ENCODE measurements around the gene TMIE. TPM values are rescaled to one million over a fixed set of nuclear protein-coding genes. Genes with fewer than 3 reads are reported as not detected.

TMIE gene
- total and polyA plus RNA-seq, 9 of the 15 experiments (the other 6 are each of a cell fraction or from before 2014, with no cell fraction given) = not detected

DNA sequence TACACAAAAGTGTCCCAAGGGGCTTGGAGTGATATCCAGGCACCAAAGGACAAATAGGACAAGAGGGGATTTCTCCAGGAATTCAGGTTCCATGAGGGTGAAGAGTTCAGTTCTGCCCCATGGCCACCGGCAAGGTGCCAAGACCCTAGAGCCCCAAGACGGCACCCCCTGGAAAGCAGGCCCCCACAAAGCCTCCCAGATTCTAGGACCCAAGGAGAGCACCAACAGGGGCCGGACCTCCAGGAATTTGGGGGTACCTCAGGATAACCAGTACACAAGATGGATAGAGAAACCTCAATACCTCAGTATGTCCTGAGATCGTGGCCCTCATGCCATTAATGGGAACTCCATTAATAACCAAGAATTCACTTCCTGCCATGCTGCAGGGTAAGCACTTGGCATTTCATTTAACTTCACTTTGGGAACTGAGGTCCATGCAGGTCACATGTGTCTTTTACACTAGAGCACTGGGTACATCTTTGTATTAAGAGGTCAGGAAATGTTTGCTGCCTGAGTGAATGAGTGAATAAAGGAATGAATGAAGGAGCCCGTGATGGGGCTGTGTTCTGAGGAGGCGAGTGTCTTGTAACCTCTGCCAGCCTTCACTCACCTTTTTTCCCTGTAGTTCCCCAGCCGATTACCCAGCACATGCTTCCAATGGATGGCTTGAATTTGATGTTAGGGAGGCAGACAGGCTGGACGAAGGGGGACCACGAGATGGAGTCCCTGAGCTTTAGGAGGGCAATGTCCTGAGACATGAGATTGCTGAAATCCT, 32.0 kb downstream of the TMIE start:
- WGBS (ENCODE audit: insufficient coverage, low coverage, missing lambda C conversion rate) = 3% methylated on average over 9 of the region's 9 CpGs
- Histone ChIP-seq H3K27me3 (ENCODE audit: control insufficient read depth in 2 of 2, insufficient read depth in 2 of 2, low read length in 2 of 2) (peaks cover 17 to 54% of the 10 kb centered on the region in 2 experiments), H4K20me1 (replicated peaks; ENCODE audit: control insufficient read depth, insufficient read depth, low read length) (peaks cover 6% of the 10 kb centered on the region; the same call in 1 of the 2 replicates), H3K4me2 (ENCODE audit: insufficient read depth, low read length) (no peak overlapping the region), H3K79me2 (ENCODE audit: control insufficient read depth, insufficient read depth, low read length) (no peaks in the 10 kb centered on the region), H3K9ac (ENCODE audit: insufficient read depth in 1 of 2, low read depth in 2 of 2, low read length in 2 of 2) (no peak overlapping the region), H2AFZ (ENCODE audit: low read depth, low read length) (no peak overlapping the region), H3K36me3 (ENCODE audit: control insufficient read depth, insufficient read depth, low read length) (no peaks in the 10 kb centered on the region), H3K4me3 (no peak overlapping the region), H3K9me1 (ENCODE audit: control insufficient read depth, insufficient read depth, low read length) (no peaks in the 10 kb centered on the region), H3K27ac (ENCODE audit: extremely low read depth, low read depth, low read length) (no peak overlapping the region), H3K4me1 (replicated peaks in 1 of 2; ENCODE audit: control insufficient read depth in 2 of 2, insufficient read depth in 2 of 2, low read length in 2 of 2) (no peaks in the 10 kb centered on the region), H3K9me3 (replicated peaks; ENCODE audit: control insufficient read depth, insufficient read depth, low read depth, low read length) (no peaks in the 10 kb centered on the region)
- peak; percentile 74 for FAIRE-seq
- peak; percentile 75 for ATAC-seq
- intact Hi-C loops (cut with micrococcal nuclease) (no loop called here), in situ Hi-C loops (cut with MboI) (no loop called here)
- peak in 1 of 4 experiments; percentile 24 for DNase-seq (ENCODE audit: extremely low read depth in 1 of 4, low spot score in 3 of 4)
- ChIA-PET POLR2A (interaction anchor here (0.6 to 2.1 kb wide), 3 partner anchors 18 to 897 kb away, joined by 3 to 5 read pairs (median 3); no protein-coding TSS in a partner anchor), CTCF (ENCODE audit: low intra/inter-chr PET ratio) (interaction anchor here (0.9 kb wide), 1 partner anchor 162 kb away, joined by 3 read pairs; no protein-coding TSS in a partner anchor)
- BruUV-seq (replicated peaks) = no TSS peak
- peak in 1 of 2 experiments; percentile 64; a peak in 2 of 4 replicates for TF ChIP-seq RAD21 (CRISPR knock-in tag; conservative IDR thresholded peaks at IDR 0.05 in 1 of 2, IDR thresholded peaks at IDR 0.05 in 1 of 2)
- TF ChIP-seq, protein P1, sequence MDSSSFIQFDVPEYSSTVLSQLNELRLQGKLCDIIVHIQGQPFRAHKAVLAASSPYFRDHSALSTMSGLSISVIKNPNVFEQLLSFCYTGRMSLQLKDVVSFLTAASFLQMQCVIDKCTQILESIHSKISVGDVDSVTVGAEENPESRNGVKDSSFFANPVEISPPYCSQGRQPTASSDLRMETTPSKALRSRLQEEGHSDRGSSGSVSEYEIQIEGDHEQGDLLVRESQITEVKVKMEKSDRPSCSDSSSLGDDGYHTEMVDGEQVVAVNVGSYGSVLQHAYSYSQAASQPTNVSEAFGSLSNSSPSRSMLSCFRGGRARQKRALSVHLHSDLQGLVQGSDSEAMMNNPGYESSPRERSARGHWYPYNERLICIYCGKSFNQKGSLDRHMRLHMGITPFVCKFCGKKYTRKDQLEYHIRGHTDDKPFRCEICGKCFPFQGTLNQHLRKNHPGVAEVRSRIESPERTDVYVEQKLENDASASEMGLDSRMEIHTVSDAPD (CRISPR knock-in tag; IDR thresholded peaks at IDR 0.05) = no peak
- no peak for TF ChIP-seq ZFX (CRISPR knock-in tag; IDR thresholded peaks at IDR 0.05)
- TF ChIP-seq KDM2B (CRISPR knock-in tag; IDR thresholded peaks at IDR 0.05) = no peak
- TF ChIP-seq ZSCAN29 (IDR thresholded peaks at IDR 0.05) = no peak
- TF ChIP-seq ZNF583 (CRISPR knock-in tag; IDR thresholded peaks at IDR 0.05) = no peak
- no peak for TF ChIP-seq CTBP1 (IDR thresholded peaks at IDR 0.05; ENCODE audit: borderline replicate concordance)
- no peak for TF ChIP-seq HDGF (IDR thresholded peaks at IDR 0.05)
- no peak for TF ChIP-seq SMARCA5 (IDR thresholded peaks at IDR 0.05)
- no peak for TF ChIP-seq ZBTB7A (IDR thresholded peaks at IDR 0.05; ENCODE audit: borderline replicate concordance, control insufficient read depth, low read depth, low read length)
- TF ChIP-seq, protein P2, sequence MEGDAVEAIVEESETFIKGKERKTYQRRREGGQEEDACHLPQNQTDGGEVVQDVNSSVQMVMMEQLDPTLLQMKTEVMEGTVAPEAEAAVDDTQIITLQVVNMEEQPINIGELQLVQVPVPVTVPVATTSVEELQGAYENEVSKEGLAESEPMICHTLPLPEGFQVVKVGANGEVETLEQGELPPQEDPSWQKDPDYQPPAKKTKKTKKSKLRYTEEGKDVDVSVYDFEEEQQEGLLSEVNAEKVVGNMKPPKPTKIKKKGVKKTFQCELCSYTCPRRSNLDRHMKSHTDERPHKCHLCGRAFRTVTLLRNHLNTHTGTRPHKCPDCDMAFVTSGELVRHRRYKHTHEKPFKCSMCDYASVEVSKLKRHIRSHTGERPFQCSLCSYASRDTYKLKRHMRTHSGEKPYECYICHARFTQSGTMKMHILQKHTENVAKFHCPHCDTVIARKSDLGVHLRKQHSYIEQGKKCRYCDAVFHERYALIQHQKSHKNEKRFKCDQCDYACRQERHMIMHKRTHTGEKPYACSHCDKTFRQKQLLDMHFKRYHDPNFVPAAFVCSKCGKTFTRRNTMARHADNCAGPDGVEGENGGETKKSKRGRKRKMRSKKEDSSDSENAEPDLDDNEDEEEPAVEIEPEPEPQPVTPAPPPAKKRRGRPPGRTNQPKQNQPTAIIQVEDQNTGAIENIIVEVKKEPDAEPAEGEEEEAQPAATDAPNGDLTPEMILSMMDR (IDR thresholded peaks at IDR 0.05 in 2 of 3, conservative IDR thresholded peaks at IDR 0.05 in 1 of 3; ENCODE audit: insufficient read depth in 2 of 3, low read depth in 1 of 3, low read length in 3 of 3) = peak; percentile 39 to 62 (median 54); a peak in 5 of 6 replicates
- no peak for TF ChIP-seq KLF13 (tag; IDR thresholded peaks at IDR 0.05; ENCODE audit: borderline replicate concordance, low read depth)
- TF ChIP-seq SNAPC5 (CRISPR knock-in tag; IDR thresholded peaks at IDR 0.05) = no peak
- no peak for TF ChIP-seq ZNF124 (CRISPR knock-in tag; IDR thresholded peaks at IDR 0.05)
- TF ChIP-seq SP2 (IDR thresholded peaks at IDR 0.05; ENCODE audit: extremely low read depth, low read depth, low read length, poor library complexity, severe bottlenecking) = no peak
- no peak for TF ChIP-seq ZNF140 (CRISPR knock-in tag; IDR thresholded peaks at IDR 0.05)
- TF ChIP-seq JUND (IDR thresholded peaks at IDR 0.05; ENCODE audit: borderline replicate concordance, low read depth, low read length) = 0 out of 2 replicates have a peak, but pooled peaks have one; percentile 7
- no peak for TF ChIP-seq JUND (tag; IDR thresholded peaks at IDR 0.05; ENCODE audit: borderline replicate concordance, low read depth, low read length)

Data from K562 (cell line).